Panc1 (cell line): ENCODE results near the gene MAP3K3.

Experiments
- POLR2AphosphoS5 ChIP-seq: IDR thresholded peaks from 2 replicates; pipeline ENCODE4 v1.6.1; 2012; ENCODE audit warnings: mild to moderate bottlenecking, low read depth, low read length, moderate library complexity
- REST ChIP-seq, 2 experiments: IDR thresholded peaks; 2 replicates each; pipeline ENCODE4 v1.6.1; 2011 to 2012; ENCODE audit warnings: low read depth in 2 of 2, control low read depth in 1 of 2, low read length in 1 of 2, mild to moderate bottlenecking in 1 of 2, moderate library complexity in 1 of 2; ENCODE audit not compliant: insufficient read depth in 1 of 2
- SIN3A ChIP-seq: IDR thresholded peaks from 2 replicates; pipeline ENCODE4 v1.6.1; 2012; ENCODE audit warnings: low read depth, mild to moderate bottlenecking, low read length, moderate library complexity, borderline replicate concordance; ENCODE audit not compliant: insufficient read depth
- TF ChIP-seq, protein P1 (sequence below): fragments of 450-650 bp; IDR thresholded peaks from 2 replicates; pipeline ENCODE4 v1.5.1; 2017; ENCODE audit warnings: mild to moderate bottlenecking

DNA sequence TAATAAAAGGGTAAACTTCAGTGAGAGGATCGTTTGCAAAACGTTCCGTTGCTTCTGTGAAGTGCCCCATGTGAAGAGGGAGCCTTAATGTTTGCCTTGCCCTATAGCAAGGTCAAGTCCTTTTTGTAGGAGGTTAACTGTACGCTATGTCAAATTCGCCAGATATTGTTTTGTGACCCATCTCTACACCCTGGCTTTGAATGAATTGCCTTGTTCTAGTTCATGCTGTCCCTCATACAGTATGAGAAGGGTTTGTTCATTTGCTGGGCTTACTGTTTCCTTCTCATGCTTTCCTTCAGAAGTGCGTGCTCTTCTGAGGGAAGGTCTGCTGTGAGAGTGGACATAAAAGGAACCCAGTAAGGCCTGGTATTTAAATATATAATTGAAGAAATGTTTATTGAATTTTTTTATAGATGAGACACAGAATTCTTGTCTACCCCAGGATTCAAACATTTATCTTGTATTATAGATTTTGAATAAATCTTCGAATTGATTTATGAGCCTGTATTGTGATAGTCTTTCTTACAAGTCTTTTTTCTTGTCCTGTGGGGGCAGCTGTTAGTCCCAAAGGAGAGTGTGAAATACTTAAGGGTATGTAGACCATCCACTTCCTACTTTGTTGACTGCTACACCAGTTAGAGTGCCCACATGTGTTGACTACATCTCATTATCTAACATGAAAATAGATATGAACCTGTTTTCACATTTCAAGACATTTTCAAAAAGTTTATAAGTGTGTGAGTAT, 1.7 kb downstream of the MAP3K3 start:
- TF ChIP-seq, protein P1, sequence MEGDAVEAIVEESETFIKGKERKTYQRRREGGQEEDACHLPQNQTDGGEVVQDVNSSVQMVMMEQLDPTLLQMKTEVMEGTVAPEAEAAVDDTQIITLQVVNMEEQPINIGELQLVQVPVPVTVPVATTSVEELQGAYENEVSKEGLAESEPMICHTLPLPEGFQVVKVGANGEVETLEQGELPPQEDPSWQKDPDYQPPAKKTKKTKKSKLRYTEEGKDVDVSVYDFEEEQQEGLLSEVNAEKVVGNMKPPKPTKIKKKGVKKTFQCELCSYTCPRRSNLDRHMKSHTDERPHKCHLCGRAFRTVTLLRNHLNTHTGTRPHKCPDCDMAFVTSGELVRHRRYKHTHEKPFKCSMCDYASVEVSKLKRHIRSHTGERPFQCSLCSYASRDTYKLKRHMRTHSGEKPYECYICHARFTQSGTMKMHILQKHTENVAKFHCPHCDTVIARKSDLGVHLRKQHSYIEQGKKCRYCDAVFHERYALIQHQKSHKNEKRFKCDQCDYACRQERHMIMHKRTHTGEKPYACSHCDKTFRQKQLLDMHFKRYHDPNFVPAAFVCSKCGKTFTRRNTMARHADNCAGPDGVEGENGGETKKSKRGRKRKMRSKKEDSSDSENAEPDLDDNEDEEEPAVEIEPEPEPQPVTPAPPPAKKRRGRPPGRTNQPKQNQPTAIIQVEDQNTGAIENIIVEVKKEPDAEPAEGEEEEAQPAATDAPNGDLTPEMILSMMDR, result no peak
- TF ChIP-seq REST (IDR thresholded peaks at IDR 0.05; ENCODE audit: insufficient read depth in 1 of 2, low read depth in 2 of 2, low read length in 1 of 2) (no peak), POLR2AphosphoS5 (no peak), SIN3A (no peak)
